WERI-Rb-1 (cell line): ENCODE measurements around the gene FLT3LG.

Experiments
- DNase-seq: peaks from one replicate; pipeline ENCODE4 v3.0.0-alpha.2; 2020
- H3K27ac ChIP-seq: fragments of 250-450 bp; sonication (Bioruptor Pico); 2 replicates; pipeline ENCODE4 v1.5.1; 2020; ENCODE audit warnings: mild to moderate bottlenecking, moderate library complexity
- H3K27me3 ChIP-seq: fragments of 250-450 bp; sonication (Bioruptor Pico); 2 replicates; pipeline ENCODE4 v1.5.1; 2021; ENCODE audit warnings: mild to moderate bottlenecking, low read depth, moderate library complexity; ENCODE audit not compliant: insufficient read depth, severe bottlenecking
- H3K36me3 ChIP-seq: fragments of 250-450 bp; sonication (Bioruptor Pico); 2 replicates; pipeline ENCODE4 v1.5.1; 2020; ENCODE audit warnings: mild to moderate bottlenecking, moderate library complexity
- H3K4me3 ChIP-seq: 2 replicates; pipeline ENCODE4 v1.5.1; 2011; ENCODE audit warnings: low read depth, mild to moderate bottlenecking, control low read depth, low read length
- H3K9me3 ChIP-seq: fragments of 250-450 bp; sonication (Bioruptor Pico); 2 replicates; pipeline ENCODE4 v1.5.1; 2021; ENCODE audit warnings: mild to moderate bottlenecking, moderate library complexity; ENCODE audit not compliant: severe bottlenecking
- TF ChIP-seq, protein P1 (sequence below): IDR thresholded peaks from 2 replicates; pipeline ENCODE4 v1.5.1; 2011; ENCODE audit warnings: low read depth, mild to moderate bottlenecking, control low read depth, inconsistent platforms, low read length

Gene FLT3LG

DNA sequence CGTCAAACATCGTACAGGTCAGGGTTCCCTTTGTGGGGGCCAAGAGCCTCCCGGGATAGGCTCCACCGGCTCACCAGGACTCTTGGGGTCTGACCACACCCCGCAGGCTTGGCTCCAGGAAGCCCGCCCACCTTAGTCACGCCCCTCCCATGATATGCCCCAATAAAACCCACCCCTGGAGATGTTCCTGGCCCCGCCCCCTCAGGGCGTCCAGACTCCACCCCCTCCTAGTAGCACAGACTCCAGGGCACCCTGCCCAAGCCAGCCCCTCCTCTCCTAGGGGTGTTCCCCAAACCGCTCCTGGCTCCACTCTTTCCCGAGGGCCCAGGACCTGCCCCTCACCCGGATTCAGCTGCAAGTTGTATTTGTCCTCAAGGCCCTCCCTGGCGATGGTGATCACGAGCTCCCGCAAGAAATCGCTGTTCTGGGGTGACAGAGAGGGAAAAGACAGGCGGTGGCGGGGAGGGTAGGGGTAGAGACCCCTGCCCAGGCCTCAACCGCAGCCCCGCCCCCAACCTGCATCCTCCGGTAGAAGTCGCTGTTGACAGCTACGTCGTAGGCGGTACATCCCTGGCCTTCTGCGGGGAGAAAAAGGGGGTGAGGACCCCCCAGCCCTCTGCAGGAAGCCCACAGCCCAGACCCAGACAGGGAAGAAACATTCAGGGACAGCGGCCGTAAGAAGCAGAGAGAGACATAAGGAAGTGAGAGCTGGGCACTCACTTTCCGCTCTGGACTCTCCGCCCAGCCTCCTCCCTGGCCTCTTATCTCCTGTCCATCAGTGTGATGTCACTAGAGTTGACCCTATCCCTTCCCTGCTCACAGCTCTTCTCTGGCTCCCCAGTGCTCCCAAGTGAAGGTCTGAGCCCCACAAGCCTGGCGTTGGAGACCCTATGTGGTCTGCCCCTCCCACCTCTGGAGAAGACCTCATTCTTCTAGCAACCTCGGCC, 26.3 kb upstream of the FLT3LG start:
- Histone ChIP-seq H3K9me3 (no peaks in the 10 kb centered on the region), H3K27me3 (no peaks in the 10 kb centered on the region), H3K27ac (no peak overlapping the region), H3K4me3 (no peak overlapping the region), H3K36me3 (peaks cover 42% of the 10 kb centered on the region)
- DNase-seq, result peak; percentile 71
- TF ChIP-seq, protein P1, sequence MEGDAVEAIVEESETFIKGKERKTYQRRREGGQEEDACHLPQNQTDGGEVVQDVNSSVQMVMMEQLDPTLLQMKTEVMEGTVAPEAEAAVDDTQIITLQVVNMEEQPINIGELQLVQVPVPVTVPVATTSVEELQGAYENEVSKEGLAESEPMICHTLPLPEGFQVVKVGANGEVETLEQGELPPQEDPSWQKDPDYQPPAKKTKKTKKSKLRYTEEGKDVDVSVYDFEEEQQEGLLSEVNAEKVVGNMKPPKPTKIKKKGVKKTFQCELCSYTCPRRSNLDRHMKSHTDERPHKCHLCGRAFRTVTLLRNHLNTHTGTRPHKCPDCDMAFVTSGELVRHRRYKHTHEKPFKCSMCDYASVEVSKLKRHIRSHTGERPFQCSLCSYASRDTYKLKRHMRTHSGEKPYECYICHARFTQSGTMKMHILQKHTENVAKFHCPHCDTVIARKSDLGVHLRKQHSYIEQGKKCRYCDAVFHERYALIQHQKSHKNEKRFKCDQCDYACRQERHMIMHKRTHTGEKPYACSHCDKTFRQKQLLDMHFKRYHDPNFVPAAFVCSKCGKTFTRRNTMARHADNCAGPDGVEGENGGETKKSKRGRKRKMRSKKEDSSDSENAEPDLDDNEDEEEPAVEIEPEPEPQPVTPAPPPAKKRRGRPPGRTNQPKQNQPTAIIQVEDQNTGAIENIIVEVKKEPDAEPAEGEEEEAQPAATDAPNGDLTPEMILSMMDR, result no peak

DNA sequence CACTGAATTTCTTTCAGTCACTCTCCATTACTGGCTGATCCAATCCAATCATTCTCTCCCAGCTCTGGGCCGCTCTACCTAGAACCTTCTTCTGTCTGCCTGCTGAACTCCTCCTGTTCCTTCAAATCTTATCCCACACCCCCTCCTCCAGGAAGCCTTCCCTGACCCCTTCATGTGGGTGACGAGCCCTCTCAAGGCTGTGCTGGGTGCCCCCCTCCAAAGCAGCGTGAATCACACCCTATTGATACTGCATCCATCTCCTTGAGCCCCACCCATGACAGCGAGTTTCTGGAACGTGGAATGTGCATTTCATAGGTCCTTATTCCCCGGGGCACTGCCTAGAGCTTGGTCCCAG, 25.6 kb upstream of the FLT3LG start:
- Histone ChIP-seq H3K27me3 (no peaks in the 10 kb centered on the region), H3K27ac (no peak overlapping the region), H3K4me3 (no peak overlapping the region), H3K36me3 (peaks cover 42% of the 10 kb centered on the region), H3K9me3 (no peaks in the 10 kb centered on the region)
- no peak for DNase-seq
- TF ChIP-seq, protein P1, result no peak

DNA sequence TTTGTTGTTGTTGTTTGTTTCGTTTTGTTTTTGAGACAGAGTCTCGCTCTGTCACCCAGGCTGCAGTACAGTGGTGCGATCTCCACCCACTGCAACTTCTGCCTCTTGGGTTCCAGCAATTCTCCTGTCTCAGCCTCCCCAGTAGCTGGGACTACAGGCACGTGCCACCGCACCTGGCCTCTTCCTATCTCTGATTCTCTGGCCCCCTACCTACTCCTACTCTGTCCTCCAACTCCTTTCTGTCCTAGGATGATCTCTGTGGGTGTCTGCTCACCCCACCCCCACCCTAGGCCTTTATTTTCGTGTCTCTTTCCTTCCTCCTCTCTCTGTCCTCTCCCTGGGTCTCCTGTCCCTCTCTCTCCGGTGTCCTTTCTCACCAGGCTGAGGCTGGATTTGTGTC, 23.6 kb upstream of the FLT3LG start:
- no peak for DNase-seq
- peak overlapping the region; percentile 20; the same call in 1 of the 2 replicates for H3K27ac ChIP-seq

DNA sequence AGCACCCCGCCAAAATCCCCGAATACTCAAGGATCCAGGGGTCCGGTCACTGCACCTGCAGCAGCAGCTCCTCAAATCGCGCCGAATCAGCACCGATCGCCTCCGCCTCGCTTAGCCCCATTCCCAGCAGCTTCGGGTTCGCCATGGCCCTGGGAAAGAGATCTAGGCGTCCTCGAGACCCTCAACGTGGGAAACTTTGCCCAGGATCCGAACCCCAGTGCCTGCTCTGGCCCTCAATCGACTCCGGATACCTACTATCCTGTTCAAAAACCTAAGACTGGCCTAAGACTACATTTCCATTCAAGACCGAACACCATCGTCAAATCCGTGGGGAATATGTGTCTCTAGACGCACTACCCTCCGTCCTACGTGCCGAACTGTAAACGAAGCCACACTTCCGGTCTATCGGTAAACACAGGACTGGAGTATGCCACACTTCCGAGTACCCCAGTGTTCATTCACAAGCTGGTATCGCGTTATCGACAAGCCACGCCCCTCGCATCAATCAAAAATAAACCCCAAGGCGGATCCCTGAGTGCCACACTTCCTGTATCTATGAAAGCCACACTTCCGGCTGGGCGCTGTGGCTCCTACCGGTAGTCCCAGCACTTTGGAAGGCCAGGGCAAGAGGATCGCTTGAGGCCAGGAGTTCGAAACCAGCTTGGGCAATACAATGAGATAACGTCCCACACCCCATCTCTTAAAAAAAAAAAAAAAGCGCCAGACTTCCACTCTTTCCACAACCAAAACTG, 22.4 kb upstream of the FLT3LG start, which contains the start of gene PIH1D1:
PIH1D1 (minus strand) TSS at position 385 of the 752 bp plus-strand sequence; CDS start at position 145, 240 bp downstream.
- Histone ChIP-seq H3K27ac (peak within 1 kb of the TSS; percentile 96), H3K4me3 (peak within 1 kb of the TSS; percentile 78), H3K36me3 (peaks cover 39% of the 10 kb centered on the region), H3K27me3 (no peaks in the 10 kb centered on the region), H3K9me3 (no peaks in the 10 kb centered on the region)
- TF ChIP-seq, protein P1, result no peak
- peak; percentile 97 for DNase-seq

More for the DNA sequence above, 23.6 kb upstream of the FLT3LG start:
- TF ChIP-seq, protein P1, result no peak
- Histone ChIP-seq H3K36me3 (peaks cover 42% of the 10 kb centered on the region), H3K27me3 (no peaks in the 10 kb centered on the region), H3K4me3 (peak overlapping the region; percentile 78; the same call in 1 of the 2 replicates), H3K9me3 (no peaks in the 10 kb centered on the region)

DNA sequence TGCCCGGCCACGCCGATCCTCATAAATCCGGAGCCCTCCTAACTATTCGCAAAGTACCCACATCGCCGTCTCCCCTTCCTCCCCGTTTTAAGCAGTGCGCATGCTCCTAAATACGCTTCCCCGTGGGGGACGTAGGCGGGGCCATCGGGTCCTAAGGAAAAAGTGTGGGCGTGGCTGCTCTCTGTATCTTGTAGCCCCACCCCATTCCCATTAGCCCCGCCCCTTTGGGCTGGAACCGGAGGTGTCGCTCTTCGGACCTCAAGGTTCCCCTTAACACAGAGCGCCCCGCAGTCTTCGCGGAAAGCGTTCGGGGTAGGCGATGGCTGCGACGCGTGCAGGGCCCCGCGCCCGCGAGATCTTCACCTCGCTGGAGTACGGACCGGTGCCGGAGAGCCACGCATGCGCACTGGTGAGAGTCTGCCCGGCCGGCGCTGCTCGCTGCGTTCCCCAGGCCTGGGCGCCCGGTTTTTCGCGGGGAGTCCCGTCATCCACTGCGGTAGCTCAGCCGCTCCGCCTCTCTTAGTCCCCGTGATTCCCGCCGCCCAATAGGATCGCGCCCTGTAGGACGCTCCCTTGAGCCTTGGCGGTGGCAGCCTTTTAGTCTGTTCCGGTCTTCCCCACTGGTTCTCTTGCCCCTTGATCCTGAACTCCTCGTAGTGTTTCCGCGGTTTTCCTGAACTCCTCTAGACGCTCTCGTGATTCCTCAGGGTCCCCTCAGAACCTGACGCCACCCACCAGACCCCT, 20.8 kb upstream of the FLT3LG start, which contains the start of gene ALDH16A1:
ALDH16A1 (plus strand) TSS at position 213 of the 744 bp plus-strand sequence; CDS start at position 320, 107 bp downstream.
- H3K27ac ChIP-seq, result peak within 1 kb of the TSS; percentile 96
- TF ChIP-seq, protein P1, result no peak
- no peaks in the 10 kb centered on the region for H3K27me3 ChIP-seq
- peak within 1 kb of the TSS; percentile 72 for H3K4me3 ChIP-seq
- H3K36me3 ChIP-seq, result peaks cover 25% of the 10 kb centered on the region
- H3K9me3 ChIP-seq, result no peaks in the 10 kb centered on the region
- peak; percentile 98 for DNase-seq
